Central memory CD8-positive, alpha-beta T cell (primary cell): ENCODE measurements around the gene PTPRK.

Experiments used
- ATAC-seq: fragments of 150-1000 bp; cut with Tn5 transposase; replicated peaks from 2 replicates; pipeline ENCODE4 v1.10.0; 2022; ENCODE audit warnings: mild to moderate bottlenecking, moderate FRiP score, moderate number of reproducible peaks; ENCODE audit not compliant: poor library complexity, severe bottlenecking; ENCODE audit errors: extremely low read depth
- DNase-seq, 2 donors: peaks; one replicate each; pipeline ENCODE4 v3.0.0; 2021; ENCODE audit warnings: low spot score in 2 of 2
- H3K27ac Mint-ChIP-seq: one replicate; pipeline ENCODE4 v1.8.0; 2022; ENCODE audit warnings: low read depth, mild to moderate bottlenecking, moderate library complexity, mixed read lengths
- H3K27me3 Mint-ChIP-seq: one replicate; pipeline ENCODE4 v1.8.0; 2022; ENCODE audit warnings: mixed read lengths
- H3K36me3 Mint-ChIP-seq: one replicate; pipeline ENCODE4 v1.8.0; 2022; ENCODE audit warnings: mild to moderate bottlenecking, moderate library complexity, mixed read lengths; ENCODE audit not compliant: insufficient read depth
- H3K4me1 Mint-ChIP-seq: one replicate; pipeline ENCODE4 v1.8.0; 2022; ENCODE audit warnings: mixed read lengths
- H3K4me3 Mint-ChIP-seq: one replicate; pipeline ENCODE4 v1.8.0; 2022; ENCODE audit warnings: mild to moderate bottlenecking, moderate library complexity, mixed read lengths
- H3K9me3 Mint-ChIP-seq: one replicate; pipeline ENCODE4 v1.8.0; 2022; ENCODE audit warnings: mixed read lengths

PTPRK gene

DNA sequence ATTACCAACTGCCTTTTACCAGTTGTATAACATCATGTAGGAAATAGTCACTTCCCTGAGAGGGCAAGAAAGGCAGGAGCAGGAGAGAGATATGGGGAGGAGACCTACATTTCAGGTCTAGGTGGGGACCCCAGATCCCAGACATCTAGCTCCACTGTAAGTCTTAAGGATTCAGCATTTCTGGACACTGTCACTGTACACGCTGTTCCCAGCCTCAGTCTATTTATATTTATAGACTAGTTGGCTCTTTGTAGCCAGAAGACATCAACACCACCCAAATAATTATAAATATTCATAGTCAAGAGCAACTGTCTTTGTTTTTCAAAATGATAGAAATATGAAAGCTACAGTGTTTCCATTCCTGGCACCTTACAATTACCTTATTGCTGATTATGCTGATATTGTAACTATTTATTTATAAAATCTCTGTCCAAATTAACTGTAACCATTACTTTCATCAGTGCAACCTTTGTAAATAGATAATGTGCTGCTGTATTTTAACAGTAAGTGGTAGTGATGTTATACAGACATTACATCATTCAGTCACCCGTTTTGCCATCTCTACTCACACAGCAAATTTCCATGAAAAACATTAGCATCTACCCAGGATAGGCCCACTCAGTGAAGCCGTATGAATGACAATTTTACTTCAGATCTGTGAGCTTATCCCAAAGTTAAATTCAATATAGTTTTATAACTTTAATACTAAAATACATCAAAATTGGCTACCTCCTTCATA lies 162.8 kb downstream of the PTPRK start:
- no peaks in the 10 kb centered on the region for H3K4me1 Mint-ChIP-seq
- no peaks in the 10 kb centered on the region for H3K9me3 Mint-ChIP-seq
- peaks cover 8% of the 10 kb centered on the region for H3K27me3 Mint-ChIP-seq
- H3K4me3 Mint-ChIP-seq = no peak overlapping the region
- ATAC-seq (no peak), DNase-seq (no peak)
- H3K36me3 Mint-ChIP-seq = peaks cover 1% of the 10 kb centered on the region
- H3K27ac Mint-ChIP-seq = no peak overlapping the region

DNA sequence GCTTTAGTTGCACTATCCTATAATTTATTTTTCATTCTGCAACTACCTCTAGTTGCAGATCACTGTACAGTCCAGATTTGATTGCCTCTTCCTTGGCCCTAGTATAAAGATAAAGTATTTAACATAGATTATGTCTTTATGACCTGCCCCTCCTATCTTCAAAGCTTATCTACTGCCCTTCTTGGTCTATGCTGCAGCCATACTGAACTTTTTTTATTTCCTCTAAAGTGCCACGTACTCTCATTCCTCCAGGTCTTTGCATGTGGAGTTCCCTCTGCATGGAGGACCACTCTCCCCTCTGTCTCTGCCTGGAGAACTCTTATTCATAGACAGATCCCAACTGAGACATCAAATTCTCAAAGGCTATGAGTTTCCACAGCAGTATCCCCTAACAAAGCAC lies 168.0 kb downstream of the PTPRK start:
- H3K4me3 Mint-ChIP-seq = no peak overlapping the region
- no peaks in the 10 kb centered on the region for H3K9me3 Mint-ChIP-seq
- DNase-seq = no peak
- no peaks in the 10 kb centered on the region for H3K4me1 Mint-ChIP-seq
- H3K36me3 Mint-ChIP-seq = peaks cover 1% of the 10 kb centered on the region
- ATAC-seq = no peak
- H3K27me3 Mint-ChIP-seq = peaks cover 6% of the 10 kb centered on the region
- H3K27ac Mint-ChIP-seq = no peak overlapping the region

DNA sequence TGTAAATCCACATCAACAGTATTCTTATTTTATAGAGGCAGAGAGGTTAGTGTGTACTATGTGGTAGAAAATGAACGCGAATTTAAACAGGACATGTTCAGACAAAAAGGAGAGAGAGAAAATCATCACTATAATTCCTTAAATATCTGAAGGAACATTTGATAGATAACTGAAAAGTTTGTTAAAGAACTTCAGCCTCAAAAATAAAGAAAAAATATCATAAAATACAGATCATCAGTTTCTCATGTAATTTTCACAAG lies 169.2 kb downstream of the PTPRK start:
- DNase-seq (no peak), ATAC-seq (no peak)
- Mint-ChIP-seq H3K9me3 (no peaks in the 10 kb centered on the region), H3K4me1 (no peaks in the 10 kb centered on the region), H3K4me3 (no peak overlapping the region), H3K36me3 (peaks cover 1% of the 10 kb centered on the region), H3K27me3 (peaks cover 13% of the 10 kb centered on the region), H3K27ac (no peak overlapping the region)

DNA sequence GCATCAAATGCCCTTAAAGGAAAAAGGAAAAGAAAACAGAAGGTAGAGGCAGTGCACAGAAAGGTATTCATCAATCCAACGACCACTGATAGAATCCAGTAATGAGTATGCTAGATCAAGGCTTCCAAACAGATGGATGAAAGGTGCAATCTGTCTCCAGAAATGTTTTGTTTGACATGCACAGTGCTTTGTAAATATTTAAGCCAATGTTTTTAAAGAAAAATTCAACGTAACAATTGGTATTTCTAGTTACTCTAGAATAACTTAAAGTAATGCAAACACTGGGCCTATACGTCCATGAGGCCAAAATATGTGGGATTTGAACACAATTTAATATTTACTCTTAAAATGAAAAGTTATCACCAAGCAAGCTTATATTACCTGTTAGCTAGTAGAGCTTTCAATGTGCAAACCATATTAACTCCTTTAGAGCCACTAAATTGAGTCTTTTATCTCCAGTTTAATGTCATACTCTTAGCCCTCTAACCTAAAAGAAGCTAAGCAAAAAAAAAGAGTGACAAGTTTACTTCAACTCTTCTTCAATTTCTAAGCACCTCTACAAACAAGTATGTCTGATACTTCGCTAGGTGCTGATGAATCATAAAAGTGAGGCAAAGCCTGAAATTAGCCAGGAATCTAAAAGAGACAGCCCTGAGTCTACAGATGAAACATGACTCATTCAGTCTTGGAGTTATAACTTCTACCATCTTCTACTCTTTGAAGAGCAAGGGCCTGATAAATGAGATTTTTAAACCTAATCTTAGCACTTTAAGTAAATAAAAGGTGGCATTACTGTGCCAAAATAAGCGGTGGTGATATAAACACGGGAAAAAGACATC lies 169.8 kb downstream of the PTPRK start:
- DNase-seq = no peak
- Mint-ChIP-seq H3K4me1 (no peaks in the 10 kb centered on the region), H3K9me3 (no peaks in the 10 kb centered on the region), H3K27me3 (peaks cover 13% of the 10 kb centered on the region), H3K27ac (no peak overlapping the region), H3K36me3 (no peaks in the 10 kb centered on the region), H3K4me3 (no peak overlapping the region)
- ATAC-seq = no peak

DNA sequence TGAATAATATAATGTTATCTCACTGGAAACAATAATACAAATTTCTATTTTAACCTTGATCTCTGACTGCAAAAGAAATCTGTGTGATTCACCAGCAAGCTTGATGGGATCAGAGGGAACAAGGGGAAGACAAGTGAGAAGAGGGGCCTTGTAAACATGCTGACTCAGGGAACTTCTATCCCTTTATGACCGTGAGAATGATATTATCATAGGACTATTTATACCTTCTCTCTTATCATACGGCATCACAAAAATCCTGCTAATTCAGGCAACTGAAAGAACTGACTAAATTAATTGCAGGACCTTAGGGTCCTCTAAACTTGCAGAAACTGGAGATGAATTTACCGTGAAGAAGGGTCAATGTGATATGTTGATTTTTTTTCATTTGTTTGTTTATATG lies 173.3 kb downstream of the PTPRK start:
- Mint-ChIP-seq H3K4me1 (no peaks in the 10 kb centered on the region), H3K4me3 (no peak overlapping the region)
- no peak for ATAC-seq

DNA sequence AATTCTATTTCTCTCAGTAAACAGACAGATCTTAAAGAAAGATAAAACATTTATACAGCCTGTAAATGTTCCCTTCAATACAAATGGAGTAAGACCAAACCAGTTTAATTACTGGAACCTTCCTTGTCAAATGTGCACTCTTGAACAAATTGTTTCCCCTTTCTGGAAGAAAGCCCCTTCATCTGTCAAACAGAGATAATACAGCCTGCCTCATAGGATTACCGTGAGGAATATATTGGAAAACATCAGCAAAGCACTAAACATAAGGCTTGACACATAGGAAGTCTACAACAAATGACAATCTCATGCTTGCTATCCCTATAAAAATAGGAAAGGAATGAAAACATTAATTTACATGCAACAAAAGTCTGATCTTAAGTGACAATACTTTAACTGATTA lies 173.8 kb downstream of the PTPRK start:
- Mint-ChIP-seq H3K9me3 (no peaks in the 10 kb centered on the region), H3K4me3 (no peak overlapping the region), H3K27me3 (peaks cover 22% of the 10 kb centered on the region)

More for the DNA sequence above, 173.3 kb downstream of the PTPRK start:
- H3K36me3 Mint-ChIP-seq = no peaks in the 10 kb centered on the region
- no peaks in the 10 kb centered on the region for H3K9me3 Mint-ChIP-seq
- DNase-seq = no peak
- peaks cover 22% of the 10 kb centered on the region for H3K27me3 Mint-ChIP-seq
- H3K27ac Mint-ChIP-seq = no peak overlapping the region

DNA sequence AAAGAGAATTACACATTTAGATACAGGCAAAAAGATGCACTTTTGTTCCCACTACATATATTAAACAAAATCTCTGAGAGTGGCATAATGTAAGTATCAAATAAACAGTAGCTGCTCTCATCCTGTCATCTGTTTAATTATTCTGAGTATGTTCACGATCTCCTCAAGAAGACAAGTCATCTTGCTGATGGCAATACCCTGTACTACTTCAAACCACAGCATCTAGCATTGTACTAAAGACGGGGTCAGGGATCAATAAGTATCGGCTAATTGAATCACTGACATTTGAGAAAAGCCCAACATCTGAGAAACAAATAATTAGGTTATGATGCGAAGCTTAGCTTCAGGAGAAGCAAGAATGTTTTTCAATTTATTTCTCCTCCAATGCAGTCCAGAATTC lies 175.1 kb downstream of the PTPRK start:
- H3K27me3 Mint-ChIP-seq = peaks cover 22% of the 10 kb centered on the region
- H3K4me1 Mint-ChIP-seq = no peaks in the 10 kb centered on the region
- H3K9me3 Mint-ChIP-seq = no peaks in the 10 kb centered on the region
- no peak overlapping the region for H3K4me3 Mint-ChIP-seq
- no peak overlapping the region for H3K27ac Mint-ChIP-seq
- no peaks in the 10 kb centered on the region for H3K36me3 Mint-ChIP-seq
- ATAC-seq (no peak), DNase-seq (no peak)

More for the DNA sequence above, 173.8 kb downstream of the PTPRK start:
- H3K4me1 Mint-ChIP-seq = no peaks in the 10 kb centered on the region
- DNase-seq (no peak), ATAC-seq (no peak)
- H3K36me3 Mint-ChIP-seq = no peaks in the 10 kb centered on the region
- no peak overlapping the region for H3K27ac Mint-ChIP-seq

DNA sequence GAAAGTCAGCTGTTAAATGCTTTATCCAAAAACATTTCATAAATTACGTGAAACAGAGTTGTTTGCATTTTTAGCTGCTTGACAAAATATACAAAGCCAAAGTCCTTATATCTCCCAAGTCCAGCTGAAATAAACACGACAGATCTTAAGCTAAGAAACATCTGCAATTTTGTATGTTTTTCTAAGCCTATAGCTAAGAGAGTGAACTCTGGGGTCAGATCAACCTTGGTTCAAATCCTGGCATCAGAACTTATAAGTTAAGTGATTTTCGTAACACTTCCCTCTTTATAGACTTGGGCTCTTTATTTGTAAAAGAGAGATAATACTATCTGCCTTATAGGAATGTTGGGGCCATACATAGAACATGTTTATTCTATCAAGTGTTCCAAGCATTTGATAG lies 176.7 kb downstream of the PTPRK start:
- no peaks in the 10 kb centered on the region for H3K9me3 Mint-ChIP-seq
- no peak overlapping the region for H3K4me3 Mint-ChIP-seq
- DNase-seq (no peak), ATAC-seq (no peak)
- no peaks in the 10 kb centered on the region for H3K36me3 Mint-ChIP-seq
- peaks cover 22% of the 10 kb centered on the region for H3K27me3 Mint-ChIP-seq
- H3K27ac Mint-ChIP-seq = no peak overlapping the region
- H3K4me1 Mint-ChIP-seq = no peaks in the 10 kb centered on the region

DNA sequence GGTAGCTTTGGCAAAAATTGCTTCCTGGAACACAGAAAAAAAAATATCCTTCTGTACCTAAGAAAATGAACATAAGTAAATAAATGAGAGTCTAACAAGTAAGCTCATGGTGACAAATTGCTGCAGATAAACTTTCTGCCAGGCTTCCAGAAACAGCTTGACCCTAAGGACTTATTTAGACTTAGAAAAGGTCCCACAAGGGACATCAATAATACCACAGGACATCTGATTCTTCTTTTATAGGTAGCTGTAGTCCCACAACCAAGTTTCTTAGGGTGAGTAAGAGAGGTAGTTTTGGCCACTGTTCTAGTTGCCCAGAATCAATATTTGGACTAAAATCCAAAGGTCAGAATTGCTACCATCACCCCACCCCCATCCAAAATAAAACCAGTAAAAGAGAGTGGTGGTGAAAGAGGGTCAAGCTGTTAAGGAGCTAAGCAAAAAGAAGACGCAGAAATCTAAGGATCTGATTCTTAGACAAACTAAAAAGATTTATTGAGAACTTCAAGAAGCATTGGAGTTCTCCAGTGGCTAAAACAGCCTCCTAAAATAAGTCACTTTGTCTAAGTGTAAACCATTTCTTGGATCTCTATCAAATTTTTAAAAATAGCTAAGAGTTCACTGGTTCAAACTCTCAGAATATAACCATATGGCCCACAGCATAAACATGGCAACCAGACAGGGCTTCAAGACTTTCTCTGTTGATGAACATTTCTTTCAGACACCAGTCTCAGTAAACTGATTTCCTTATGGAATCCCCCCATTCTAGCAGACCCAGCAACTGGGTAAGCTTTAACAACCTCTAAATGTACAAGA lies 180.6 kb downstream of the PTPRK start:
- no peaks in the 10 kb centered on the region for H3K4me1 Mint-ChIP-seq
- peaks cover 9% of the 10 kb centered on the region for H3K27me3 Mint-ChIP-seq
- ATAC-seq (no peak), DNase-seq (no peak)
- no peak overlapping the region for H3K27ac Mint-ChIP-seq
- H3K9me3 Mint-ChIP-seq = no peaks in the 10 kb centered on the region
- H3K36me3 Mint-ChIP-seq = no peaks in the 10 kb centered on the region
- no peak overlapping the region for H3K4me3 Mint-ChIP-seq

DNA sequence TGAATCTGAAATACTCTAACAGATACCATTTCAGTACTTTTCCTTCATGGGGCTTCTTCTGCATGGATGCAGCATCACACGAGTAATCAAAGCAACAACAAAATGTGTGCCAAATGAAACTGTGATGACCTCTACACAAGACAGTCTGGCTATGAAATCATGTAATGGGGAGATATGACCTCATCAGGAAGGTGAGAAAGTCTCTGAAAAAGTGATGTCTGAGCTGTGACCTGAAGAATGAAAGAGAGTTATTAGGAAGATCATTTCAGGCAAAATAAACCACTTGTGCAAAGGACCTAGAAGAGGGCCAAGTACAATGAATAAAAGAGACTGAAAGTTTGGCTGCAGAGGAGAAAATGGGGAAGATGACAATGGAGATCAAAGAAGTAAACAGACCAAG lies 182.8 kb downstream of the PTPRK start:
- Mint-ChIP-seq H3K9me3 (no peaks in the 10 kb centered on the region), H3K27ac (no peak overlapping the region), H3K27me3 (no peaks in the 10 kb centered on the region), H3K4me1 (no peaks in the 10 kb centered on the region), H3K4me3 (no peak overlapping the region), H3K36me3 (no peaks in the 10 kb centered on the region)
- no peak for ATAC-seq
- DNase-seq = no peak

DNA sequence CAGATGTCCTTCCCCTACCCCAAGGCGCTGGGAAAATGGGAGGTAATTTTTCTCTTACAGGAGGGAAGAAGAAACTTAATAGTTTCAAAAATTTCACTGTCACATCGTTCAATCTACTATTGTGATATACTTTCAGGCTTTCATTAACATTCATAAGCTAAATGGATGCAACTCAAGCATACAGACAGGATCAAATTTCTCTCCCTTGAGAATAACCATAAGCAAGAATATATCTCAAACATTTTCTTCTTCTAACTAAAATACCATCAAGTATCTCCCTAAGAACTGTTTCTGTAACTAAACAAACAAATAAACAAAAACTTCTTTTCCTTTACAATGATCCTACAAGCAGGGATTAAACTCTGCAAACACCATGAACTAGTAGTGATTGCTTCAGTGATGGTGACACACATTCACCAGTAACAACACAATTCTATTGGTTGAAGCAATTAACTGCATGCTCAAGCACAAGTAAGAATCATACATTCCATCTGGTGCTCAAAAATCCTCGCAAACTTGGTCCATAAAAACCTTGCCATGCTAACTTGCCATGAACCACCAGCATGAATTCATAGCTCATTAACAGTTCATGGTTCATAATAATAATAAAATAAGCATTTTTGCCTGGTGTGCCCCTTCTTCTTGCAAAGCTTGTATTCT lies 183.8 kb downstream of the PTPRK start:
- H3K36me3 Mint-ChIP-seq = no peaks in the 10 kb centered on the region
- H3K27me3 Mint-ChIP-seq = no peaks in the 10 kb centered on the region
- H3K9me3 Mint-ChIP-seq = no peaks in the 10 kb centered on the region
- DNase-seq (no peak), ATAC-seq (no peak)
- no peak overlapping the region for H3K4me3 Mint-ChIP-seq
- no peaks in the 10 kb centered on the region for H3K4me1 Mint-ChIP-seq
- no peak overlapping the region for H3K27ac Mint-ChIP-seq

DNA sequence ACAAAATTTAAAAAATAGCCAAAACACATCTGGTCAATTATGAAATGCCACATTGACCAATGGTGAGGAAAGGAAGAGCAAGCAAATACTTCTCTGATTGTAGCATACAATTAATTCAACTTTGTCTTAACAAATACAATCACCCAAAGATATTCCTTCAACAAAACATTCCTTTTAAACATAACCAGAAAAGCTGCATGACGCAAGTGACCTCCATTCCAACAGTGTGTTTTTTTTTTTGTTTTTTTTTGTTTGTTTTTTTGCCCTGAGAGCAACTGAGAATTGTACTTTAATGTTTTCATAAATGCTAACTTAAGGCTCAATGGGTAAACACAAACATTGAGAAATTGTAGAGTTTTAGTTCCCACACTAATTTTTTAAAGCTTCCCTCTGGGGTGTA lies 184.4 kb downstream of the PTPRK start:
- Mint-ChIP-seq H3K9me3 (no peaks in the 10 kb centered on the region), H3K4me1 (no peaks in the 10 kb centered on the region), H3K4me3 (no peak overlapping the region), H3K27ac (no peak overlapping the region), H3K27me3 (no peaks in the 10 kb centered on the region), H3K36me3 (no peaks in the 10 kb centered on the region)
- ATAC-seq (no peak), DNase-seq (no peak)
